Measurements from ENCODE around the gene PDIA2. TPM values are rescaled to one million over a fixed set of nuclear protein-coding genes. Genes with fewer than 3 reads are reported as not detected.

The PDIA2 gene
- total RNA-seq, 1 experiment from 2014 or later, result not detected

DNA sequence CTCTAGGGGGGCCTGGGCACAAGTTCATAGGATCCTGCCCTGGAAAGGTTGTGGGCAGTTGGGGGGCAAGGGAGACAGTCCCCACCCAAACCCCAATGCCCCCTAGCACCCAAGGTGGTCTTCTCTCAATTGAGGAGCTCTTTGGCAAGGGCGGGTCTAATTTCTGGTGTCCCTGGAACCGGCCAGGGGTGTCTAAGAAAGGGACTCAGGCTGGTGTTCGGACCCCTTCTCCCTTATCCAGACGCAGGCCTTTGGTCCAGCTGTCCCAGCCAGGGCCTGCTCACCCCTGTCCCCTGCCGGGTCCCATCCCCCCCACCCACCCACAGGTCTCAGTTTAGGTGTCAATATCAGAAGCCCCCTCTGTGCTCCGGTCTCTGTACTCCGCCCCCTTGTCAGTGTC, 3.4 kb upstream of the PDIA2 start:
- Histone ChIP-seq H4K20me1 (ENCODE audit: low read length) (no peaks in the 10 kb centered on the region), H3K9me2 (replicated peaks; ENCODE audit: low read length) (no peaks in the 10 kb centered on the region), H3K27me3 (ENCODE audit: low read length) (peaks cover 11% of the 10 kb centered on the region), H3K79me2 (ENCODE audit: low read length) (no peaks in the 10 kb centered on the region), H3K4me3 (ENCODE audit: low read length) (no peak overlapping the region), H2AFZ (ENCODE audit: low read length) (no peak overlapping the region), H3K9ac (ENCODE audit: low read length) (no peak overlapping the region), H3K27ac (ENCODE audit: low read length) (no peak overlapping the region), H3F3A (ENCODE audit: low read length, unreplicated experiment) (no peaks in the 10 kb centered on the region), H3K9me3 (ENCODE audit: low read length) (no peaks in the 10 kb centered on the region), H3K4me2 (ENCODE audit: low read length) (no peak overlapping the region), H3K4me1 (ENCODE audit: insufficient read depth, low read length) (no peaks in the 10 kb centered on the region), H3K36me3 (ENCODE audit: low read depth, low read length) (no peaks in the 10 kb centered on the region)
- intact Hi-C loops (cut with micrococcal nuclease), result no loop called here
- ChIA-PET POLR2A (ENCODE audit: unreplicated experiment) (no interaction called here), CTCF (no interaction called here)
- no peak for ATAC-seq
- TF ChIP-seq, protein P1, sequence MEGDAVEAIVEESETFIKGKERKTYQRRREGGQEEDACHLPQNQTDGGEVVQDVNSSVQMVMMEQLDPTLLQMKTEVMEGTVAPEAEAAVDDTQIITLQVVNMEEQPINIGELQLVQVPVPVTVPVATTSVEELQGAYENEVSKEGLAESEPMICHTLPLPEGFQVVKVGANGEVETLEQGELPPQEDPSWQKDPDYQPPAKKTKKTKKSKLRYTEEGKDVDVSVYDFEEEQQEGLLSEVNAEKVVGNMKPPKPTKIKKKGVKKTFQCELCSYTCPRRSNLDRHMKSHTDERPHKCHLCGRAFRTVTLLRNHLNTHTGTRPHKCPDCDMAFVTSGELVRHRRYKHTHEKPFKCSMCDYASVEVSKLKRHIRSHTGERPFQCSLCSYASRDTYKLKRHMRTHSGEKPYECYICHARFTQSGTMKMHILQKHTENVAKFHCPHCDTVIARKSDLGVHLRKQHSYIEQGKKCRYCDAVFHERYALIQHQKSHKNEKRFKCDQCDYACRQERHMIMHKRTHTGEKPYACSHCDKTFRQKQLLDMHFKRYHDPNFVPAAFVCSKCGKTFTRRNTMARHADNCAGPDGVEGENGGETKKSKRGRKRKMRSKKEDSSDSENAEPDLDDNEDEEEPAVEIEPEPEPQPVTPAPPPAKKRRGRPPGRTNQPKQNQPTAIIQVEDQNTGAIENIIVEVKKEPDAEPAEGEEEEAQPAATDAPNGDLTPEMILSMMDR (conservative IDR thresholded peaks at IDR 0.05; ENCODE audit: low read depth, low read length), result no peak
- TF ChIP-seq EZH2phosphoT487 (IDR thresholded peaks at IDR 0.05; ENCODE audit: borderline replicate concordance, low read length), result no peak
- no peak for TF ChIP-seq EZH2 (IDR thresholded peaks at IDR 0.05; ENCODE audit: low read length, unreplicated experiment)
- BruUV-seq (replicated peaks), result no TSS peak
- no peak for DNase-seq

DNA sequence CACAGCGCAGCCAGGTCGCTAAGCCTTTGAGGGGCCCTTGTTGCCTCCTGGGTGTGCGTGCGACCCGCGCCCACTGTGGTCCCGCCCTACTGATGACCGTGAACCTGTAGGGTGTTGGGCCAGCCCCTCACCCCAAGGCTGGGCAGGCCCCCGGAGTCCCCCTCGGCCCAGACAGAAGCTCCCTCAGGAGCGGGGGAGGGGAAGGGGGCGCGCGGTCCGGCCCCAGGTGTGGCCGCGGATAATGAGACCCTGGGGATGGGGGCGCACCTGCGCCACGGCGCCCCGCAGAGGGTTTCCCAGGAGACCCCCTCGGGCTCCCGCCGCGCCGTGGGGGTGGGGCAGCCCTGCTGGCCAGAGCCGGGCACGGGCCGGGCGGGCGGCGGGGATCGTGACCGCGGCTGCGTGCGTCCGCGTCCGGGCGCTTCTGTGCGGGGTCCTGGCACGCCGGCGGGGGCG, 2.9 kb upstream of the PDIA2 start:
- no peaks in the 10 kb centered on the region for H4K20me1 ChIP-seq (ENCODE audit: low read length)
- no peak for TF ChIP-seq EZH2phosphoT487 (IDR thresholded peaks at IDR 0.05; ENCODE audit: borderline replicate concordance, low read length)
- no peak for TF ChIP-seq EZH2 (IDR thresholded peaks at IDR 0.05; ENCODE audit: low read length, unreplicated experiment)
- TF ChIP-seq, protein P1 (conservative IDR thresholded peaks at IDR 0.05; ENCODE audit: low read depth, low read length), result no peak
- no peaks in the 10 kb centered on the region for H3F3A ChIP-seq (ENCODE audit: low read length, unreplicated experiment)
- DNase-seq (no peak), ATAC-seq (no peak)
- intact Hi-C loops (cut with micrococcal nuclease), result no loop called here
- H3K4me1 ChIP-seq (ENCODE audit: insufficient read depth, low read length), result no peaks in the 10 kb centered on the region
- H3K27ac ChIP-seq (ENCODE audit: low read length), result no peak overlapping the region
- H3K9me3 ChIP-seq (ENCODE audit: low read length), result no peaks in the 10 kb centered on the region
- peaks cover 11% of the 10 kb centered on the region for H3K27me3 ChIP-seq (ENCODE audit: low read length)
- H3K9me2 ChIP-seq (replicated peaks; ENCODE audit: low read length), result no peaks in the 10 kb centered on the region
- no peak overlapping the region for H2AFZ ChIP-seq (ENCODE audit: low read length)
- H3K36me3 ChIP-seq (ENCODE audit: low read depth, low read length), result no peaks in the 10 kb centered on the region
- H3K4me2 ChIP-seq (ENCODE audit: low read length), result no peak overlapping the region
- no TSS peak for BruUV-seq (replicated peaks)
- H3K4me3 ChIP-seq (ENCODE audit: low read length), result no peak overlapping the region
- ChIA-PET CTCF (no interaction called here), POLR2A (ENCODE audit: unreplicated experiment) (no interaction called here)
- no peaks in the 10 kb centered on the region for H3K79me2 ChIP-seq (ENCODE audit: low read length)
- no peak overlapping the region for H3K9ac ChIP-seq (ENCODE audit: low read length)

DNA sequence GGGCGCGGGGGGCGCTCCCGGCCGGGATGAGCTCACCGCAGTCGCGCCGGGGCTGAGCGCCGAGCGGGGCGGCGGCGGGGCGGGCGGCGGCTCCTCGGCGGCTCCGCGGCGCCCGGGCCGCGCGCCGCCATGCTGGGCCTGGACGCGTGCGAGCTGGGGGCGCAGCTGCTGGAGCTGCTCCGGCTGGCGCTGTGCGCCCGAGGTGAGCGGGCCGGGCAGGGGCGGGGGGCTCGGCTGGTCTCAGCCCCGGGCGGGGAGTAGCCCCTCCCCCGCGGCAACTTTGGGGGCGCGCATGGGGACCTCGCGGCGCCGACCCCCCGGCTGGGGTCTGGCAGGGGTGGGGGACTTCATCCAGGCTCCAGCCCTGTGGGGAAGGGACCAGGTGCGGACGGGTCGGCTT, 2.4 kb upstream of the PDIA2 start, which contains the start of gene ARHGDIG:
Gene ARHGDIG (plus strand): TSS at position 40 of the 400 bp plus-strand sequence. CDS start 90 bp downstream, at position 130.
- Histone ChIP-seq H4K20me1 (ENCODE audit: low read length) (no peaks in the 10 kb centered on the region), H3K4me2 (ENCODE audit: low read length) (no peak within 1 kb of the TSS), H3K9me2 (replicated peaks; ENCODE audit: low read length) (no peaks in the 10 kb centered on the region), H3F3A (ENCODE audit: low read length, unreplicated experiment) (no peaks in the 10 kb centered on the region), H3K27ac (ENCODE audit: low read length) (no peak within 1 kb of the TSS), H3K36me3 (ENCODE audit: low read depth, low read length) (no peaks in the 10 kb centered on the region), H3K9ac (ENCODE audit: low read length) (no peak within 1 kb of the TSS), H3K4me1 (ENCODE audit: insufficient read depth, low read length) (no peaks in the 10 kb centered on the region), H3K9me3 (ENCODE audit: low read length) (no peaks in the 10 kb centered on the region), H3K27me3 (ENCODE audit: low read length) (peaks cover 11% of the 10 kb centered on the region), H3K4me3 (ENCODE audit: low read length) (no peak within 1 kb of the TSS), H3K79me2 (ENCODE audit: low read length) (no peaks in the 10 kb centered on the region), H2AFZ (ENCODE audit: low read length) (no peak within 1 kb of the TSS)
- ATAC-seq (no peak), DNase-seq (no peak)
- BruUV-seq (replicated peaks), result no TSS peak
- intact Hi-C loops (cut with micrococcal nuclease), result no loop called here
- ChIA-PET POLR2A (ENCODE audit: unreplicated experiment) (no interaction called here), CTCF (no interaction called here)
- no peak for TF ChIP-seq EZH2 (IDR thresholded peaks at IDR 0.05; ENCODE audit: low read length, unreplicated experiment)
- no peak for TF ChIP-seq EZH2phosphoT487 (IDR thresholded peaks at IDR 0.05; ENCODE audit: borderline replicate concordance, low read length)

All from PC-3 (cell line).